Cardiac muscle cell (in vitro differentiated cells and primary cell): Measurements from ENCODE around the gene TMTC1. TPM values are rescaled to one million over a fixed set of nuclear protein-coding genes. Genes with fewer than 3 reads are reported as not detected.

Experiments used
- DNase-seq, 2 donors: peaks; one replicate each; pipeline versions ENCODE4 v3.0.0 to v3.0.0-alpha.2; 2010 to 2017; ENCODE audit warnings: low read depth in 1 of 2, low spot score in 1 of 2
- H3K27ac ChIP-seq: fragments of 200-600 bp; sonication (generic); 2 replicates; pipeline ENCODE4 v1.5.1; 2016
- H3K27me3 ChIP-seq: fragments of 200-600 bp; sonication (generic); 2 replicates; pipeline ENCODE4 v1.6.0; 2016; ENCODE audit warnings: control low read depth
- H3K36me3 ChIP-seq: fragments of 200-600 bp; sonication (generic); 2 replicates; pipeline ENCODE4 v1.5.1; 2016; ENCODE audit warnings: control low read depth
- H3K4me1 ChIP-seq: fragments of 200-600 bp; sonication (generic); 2 replicates; pipeline ENCODE4 v1.8.1; 2017; ENCODE audit warnings: low read depth, mild to moderate bottlenecking, mixed run types
- H3K4me3 ChIP-seq: fragments of 200-600 bp; sonication (generic); 2 replicates; pipeline ENCODE4 v1.5.1; 2016; ENCODE audit warnings: mild to moderate bottlenecking
- H3K9me3 ChIP-seq: fragments of 200-600 bp; sonication (generic); 2 replicates; pipeline ENCODE4 v1.5.1; 2017; ENCODE audit warnings: low read depth, mild to moderate bottlenecking, control low read depth
- CTCF ChIP-seq: IDR thresholded peaks from 2 replicates; pipeline ENCODE4 v1.5.1; 2012; ENCODE audit warnings: low read depth, mild to moderate bottlenecking, low read length
- polyA plus RNA-seq: library from polyadenylated mRNA; unstranded; fragments of >200 nt; fragmentation: Nextera tagmentation; extraction: Ambion mirVana; gene quantifications from 2 replicates; pipeline ENCODE4 v1.2.1, GENCODE V29; 2016
- total RNA-seq: library from RNA; depleted of rRNA; stranded (reverse); fragments of >200 nt; gene quantifications from 2 replicates; pipeline ENCODE4 v1.2.3, GENCODE V29; 2016

TMTC1 gene
- total and polyA plus RNA-seq, 2 experiments from 2014 or later = 16.0 to 25.3 TPM

GRCh38 chr12:29709054-29709453 lies 74.7 kb downstream of the TMTC1 start:
- Histone ChIP-seq H3K27ac (no peak overlapping the region), H3K9me3 (no peaks in the 10 kb centered on the region), H3K36me3 (no peaks in the 10 kb centered on the region), H3K4me3 (no peak overlapping the region), H3K27me3 (no peaks in the 10 kb centered on the region), H3K4me1 (peaks cover 8% of the 10 kb centered on the region)
- TF ChIP-seq CTCF = no peak
- no peak for DNase-seq

- Histone ChIP-seq H3K36me3 (no peaks in the 10 kb centered on the region), H3K4me1 (peaks cover 8% of the 10 kb centered on the region), H3K9me3 (no peaks in the 10 kb centered on the region), H3K4me3 (no peak overlapping the region), H3K27ac (no peak overlapping the region), H3K27me3 (no peaks in the 10 kb centered on the region)
- TF ChIP-seq CTCF = no peak
- DNase-seq = peak in 1 of 2 donors; percentile 69
These were observed 75.9 kb downstream of the TMTC1 start for GRCh38 chr12:29707846-29708245.

- H3K9me3 ChIP-seq = no peaks in the 10 kb centered on the region
- no peak for TF ChIP-seq CTCF
- no peak overlapping the region for H3K27ac ChIP-seq
- H3K4me1 ChIP-seq = peaks cover 8% of the 10 kb centered on the region
- H3K36me3 ChIP-seq = no peaks in the 10 kb centered on the region
- H3K27me3 ChIP-seq = no peaks in the 10 kb centered on the region
- H3K4me3 ChIP-seq = no peak overlapping the region
- no peak for DNase-seq
These were observed 77.4 kb downstream of the TMTC1 start for GRCh38 chr12:29706311-29706710.

- Histone ChIP-seq H3K36me3 (no peaks in the 10 kb centered on the region), H3K4me3 (no peak overlapping the region)
- DNase-seq = no peak
These were observed 80.2 kb downstream of the TMTC1 start for GRCh38 chr12:29703528-29703927.

GRCh38 chr12:29702972-29703371 lies 80.8 kb downstream of the TMTC1 start:
- no peaks in the 10 kb centered on the region for H3K4me1 ChIP-seq
- no peaks in the 10 kb centered on the region for H3K36me3 ChIP-seq
- no peaks in the 10 kb centered on the region for H3K27me3 ChIP-seq
- TF ChIP-seq CTCF = no peak
- no peaks in the 10 kb centered on the region for H3K9me3 ChIP-seq
- no peak overlapping the region for H3K4me3 ChIP-seq
- DNase-seq = no peak
- no peak overlapping the region for H3K27ac ChIP-seq

More at GRCh38 chr12:29703528-29703927, 80.2 kb downstream of the TMTC1 start:
- no peaks in the 10 kb centered on the region for H3K9me3 ChIP-seq
- TF ChIP-seq CTCF = no peak
- H3K27me3 ChIP-seq = no peaks in the 10 kb centered on the region
- H3K27ac ChIP-seq = no peak overlapping the region
- H3K4me1 ChIP-seq = no peaks in the 10 kb centered on the region

- H3K4me1 ChIP-seq = no peaks in the 10 kb centered on the region
- no peaks in the 10 kb centered on the region for H3K27me3 ChIP-seq
- no peak for TF ChIP-seq CTCF
- DNase-seq = no peak
- no peaks in the 10 kb centered on the region for H3K36me3 ChIP-seq
- no peaks in the 10 kb centered on the region for H3K9me3 ChIP-seq
- H3K27ac ChIP-seq = no peak overlapping the region
- no peak overlapping the region for H3K4me3 ChIP-seq
These were observed 81.5 kb downstream of the TMTC1 start for GRCh38 chr12:29702222-29702621.
